AG20443 (cell line): ENCODE measurements around the gene KRT4.

Source experiments
- DNase-seq: peaks from one replicate; pipeline ENCODE4 v3.0.0; 2012; ENCODE audit warnings: low spot score, mixed read lengths

The KRT4 gene

GRCh38 chr12:52821826-52822660 lies 8.1 kb upstream of the KRT4 start:
- DNase-seq = peak; percentile 30

- DNase-seq = no peak
Observed at GRCh38 chr12:52821071-52821730, 7.3 kb upstream of the KRT4 start.

- no peak for DNase-seq
Observed at GRCh38 chr12:52820521-52820920, 6.6 kb upstream of the KRT4 start.

- no peak for DNase-seq
Observed at GRCh38 chr12:52819731-52820510, 6.0 kb upstream of the KRT4 start.

DNA sequence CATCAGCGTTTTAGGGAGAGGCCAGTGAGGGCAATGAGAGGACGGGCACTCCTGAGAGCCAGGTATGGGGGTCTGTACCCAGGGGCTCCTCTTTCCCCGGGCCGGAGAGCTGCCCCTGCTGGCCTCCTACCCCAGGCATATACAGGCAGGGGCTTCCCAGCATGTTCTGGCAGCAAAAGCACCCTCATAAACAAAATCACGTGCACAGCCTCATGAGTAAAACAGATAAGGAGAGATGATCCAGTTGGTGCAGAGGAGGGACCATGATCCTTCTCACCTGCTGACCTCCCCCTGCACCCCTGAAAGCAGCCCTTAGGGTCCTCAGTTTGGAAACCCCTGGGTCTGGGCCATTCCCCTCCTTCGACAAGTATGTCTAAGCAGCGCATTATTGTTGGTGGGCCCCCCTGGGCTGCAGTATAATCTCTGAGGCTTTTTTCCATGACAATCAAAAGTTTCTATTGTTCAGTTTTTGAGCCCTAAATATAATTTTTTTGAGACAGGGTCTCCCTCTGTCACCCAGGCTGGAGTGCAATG lies 5.0 kb upstream of the KRT4 start:
- DNase-seq = no peak

DNA sequence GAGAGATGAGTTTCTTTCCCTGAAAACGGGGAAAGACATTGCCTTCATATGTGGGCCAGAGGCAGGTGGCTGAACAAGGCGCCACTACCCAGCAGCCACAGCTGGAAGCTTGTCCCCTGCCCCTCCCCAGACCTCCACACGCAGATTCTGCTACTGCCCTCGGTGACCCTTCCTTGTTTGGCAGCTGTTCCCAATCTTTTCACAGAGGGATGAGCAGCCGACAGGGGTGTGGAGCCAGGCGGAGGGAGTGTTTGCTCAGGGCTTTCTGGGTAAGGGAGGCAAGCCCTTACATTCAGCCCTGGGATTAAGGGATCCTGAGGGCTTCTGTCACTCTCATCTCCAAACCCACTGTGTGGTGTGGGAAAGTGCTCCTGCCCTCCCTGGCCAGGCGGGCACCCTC lies 4.5 kb upstream of the KRT4 start:
- DNase-seq = no peak

DNA sequence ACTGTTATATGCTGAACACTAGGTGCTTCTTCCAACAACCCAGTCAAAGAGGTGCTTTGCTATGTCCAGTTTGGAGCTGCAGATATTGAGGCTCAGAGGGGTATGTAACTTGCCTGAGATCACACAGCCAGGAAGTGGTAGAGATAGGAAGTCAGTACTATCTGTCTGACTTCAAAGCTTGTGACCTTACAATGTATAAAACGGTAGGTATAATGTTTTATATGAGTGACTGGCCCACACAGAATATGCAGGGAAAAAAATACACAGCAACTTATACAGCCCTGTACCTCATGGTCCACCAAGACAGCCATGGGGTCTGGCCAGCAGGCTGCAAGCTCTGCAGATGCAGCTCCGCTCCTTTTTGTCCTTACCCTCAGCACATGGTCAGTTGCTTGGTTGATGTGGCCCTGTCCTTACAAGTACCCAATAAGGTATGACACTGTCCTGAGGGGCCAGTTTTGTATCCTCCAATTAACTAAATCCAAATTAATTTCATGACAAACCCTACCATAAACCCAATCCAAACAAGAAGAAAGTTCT lies 3.9 kb upstream of the KRT4 start:
- no peak for DNase-seq

- no peak for DNase-seq
Observed at GRCh38 chr12:52817003-52817698, 3.2 kb upstream of the KRT4 start.

DNA sequence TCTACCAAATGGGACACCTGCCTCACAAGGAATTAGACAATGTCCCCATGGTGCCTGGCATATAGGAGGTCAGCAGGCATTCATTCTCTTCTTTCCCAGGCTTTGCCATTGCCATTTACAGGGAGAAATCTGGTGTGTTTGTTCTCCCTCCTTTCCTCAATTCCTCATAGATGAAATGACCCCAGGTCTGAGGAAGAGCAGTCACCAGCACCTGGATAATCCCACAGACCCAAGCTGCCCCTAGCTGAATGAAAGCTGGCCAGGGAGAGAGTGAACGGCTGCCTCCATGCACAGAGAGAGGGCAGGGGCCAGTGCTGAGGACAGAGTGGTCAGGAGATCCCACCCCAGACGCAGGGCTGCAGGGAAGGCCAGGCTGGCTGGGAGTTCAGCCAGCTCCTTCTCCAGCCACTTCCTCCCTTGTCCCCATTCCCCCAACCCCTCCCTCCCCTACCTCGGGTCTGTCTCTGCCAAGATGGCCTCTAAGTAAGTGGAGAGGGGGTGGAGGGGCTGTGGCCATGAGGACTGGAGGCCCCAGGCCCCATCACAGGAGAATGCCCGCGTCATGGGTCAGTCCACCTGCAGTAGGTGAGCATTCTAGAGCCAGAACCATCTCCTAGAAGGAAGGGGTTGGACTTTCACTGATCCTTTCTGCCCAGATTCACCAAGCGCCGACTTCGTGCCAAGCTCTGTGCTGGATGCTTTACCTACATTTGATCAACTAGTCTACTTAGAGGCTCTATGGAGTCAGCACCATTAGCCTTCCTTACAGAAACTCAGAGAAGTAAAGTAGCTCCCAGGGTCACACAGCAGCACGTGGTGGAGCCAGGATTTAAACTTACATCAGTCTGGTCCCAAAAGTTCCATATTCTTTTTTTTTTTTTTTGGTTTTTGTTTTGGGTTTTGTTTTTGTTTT lies 2.0 kb upstream of the KRT4 start:
- DNase-seq = no peak

GRCh38 chr12:52815161-52815560 lies 1.2 kb upstream of the KRT4 start:
- DNase-seq = no peak

GRCh38 chr12:52814710-52815155 lies 817 bp upstream of the KRT4 start:
- DNase-seq = no peak

- DNase-seq = no peak
Observed at GRCh38 chr12:52813203-52813819, 605 bp downstream of the KRT4 start.

DNA sequence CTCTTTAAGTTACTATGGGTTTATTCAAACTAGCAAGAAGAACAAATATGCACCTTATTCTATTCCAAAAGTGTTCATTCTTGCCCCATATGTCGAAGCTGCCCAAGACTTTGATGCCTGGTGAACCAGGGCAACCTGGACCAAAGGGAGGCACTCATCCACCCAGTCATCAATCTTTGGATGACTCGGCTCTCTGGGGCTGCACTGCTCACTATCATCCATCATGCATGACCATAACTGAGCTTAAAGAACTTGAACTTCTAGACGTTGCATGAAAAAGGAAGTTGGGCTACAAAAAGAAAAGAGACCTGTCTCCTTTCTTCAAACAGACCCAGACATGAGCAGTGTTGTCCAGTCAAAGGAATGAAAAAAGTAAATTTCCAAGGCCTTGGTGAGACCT lies 1.2 kb downstream of the KRT4 start:
- no peak for DNase-seq

GRCh38 chr12:52812073-52812400 lies 1.9 kb downstream of the KRT4 start:
- no peak for DNase-seq

- DNase-seq = no peak
Observed at GRCh38 chr12:52811191-52812072, 2.5 kb downstream of the KRT4 start.

- DNase-seq = no peak
Observed at GRCh38 chr12:52810554-52810953, 3.4 kb downstream of the KRT4 start.

DNA sequence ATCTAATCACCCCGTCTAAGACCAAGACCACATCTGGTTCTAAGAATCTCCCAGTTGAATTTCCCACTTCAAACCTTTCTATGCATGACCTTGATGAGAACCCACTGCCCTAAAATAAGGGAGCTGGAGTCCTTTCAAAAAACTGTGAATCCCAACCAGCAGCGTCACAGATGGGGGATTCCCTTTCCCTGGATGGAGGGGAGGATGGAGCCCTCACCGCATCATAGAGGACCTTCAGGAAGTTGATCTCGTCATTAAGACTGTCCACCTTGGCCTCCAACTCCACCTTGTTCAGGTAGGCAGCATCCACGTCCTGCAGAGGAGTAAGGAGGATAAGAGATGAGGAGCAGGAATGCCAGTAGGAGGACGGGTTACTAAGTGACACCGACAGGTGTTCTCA lies 4.8 kb downstream of the KRT4 start:
- no peak for DNase-seq

DNA sequence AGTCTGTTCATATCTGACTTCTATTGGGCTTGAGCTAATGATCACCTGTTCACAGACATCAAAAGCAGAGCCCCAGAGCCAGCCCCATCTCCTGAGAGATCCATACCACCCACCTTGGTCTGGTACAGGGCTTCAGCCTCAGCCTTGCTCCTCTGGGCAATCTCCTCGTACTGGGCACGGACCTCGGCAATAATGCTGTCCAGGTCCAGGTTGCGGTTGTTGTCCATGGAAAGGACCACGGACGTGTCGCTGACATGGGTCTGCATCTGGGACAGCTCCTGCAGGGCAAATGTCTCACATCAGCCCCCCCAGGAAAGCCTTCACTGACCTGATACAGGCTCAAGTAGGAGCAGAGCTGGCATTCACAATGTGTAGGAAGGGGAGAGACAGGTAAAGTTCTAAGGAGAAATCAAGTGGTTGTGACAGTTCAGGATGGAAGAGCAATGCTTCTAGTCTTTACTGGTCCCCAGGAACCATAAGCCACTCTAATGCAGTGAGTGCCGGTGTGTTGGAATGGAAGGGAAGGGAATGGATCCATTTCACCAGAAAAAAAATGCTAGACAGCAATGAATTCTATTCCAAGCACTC lies 5.2 kb downstream of the KRT4 start:
- DNase-seq = no peak
